DOHH2 (cell line): ENCODE measurements around the gene SULT1E1.

ENCODE experiments used
- CTCF ChIP-seq: fragments of 200-600 bp; sonication (generic); IDR thresholded peaks from one replicate; pipeline ENCODE4 v1.5.1; 2014; ENCODE audit warnings: antibody characterized with exemption, mild to moderate bottlenecking, low read depth, low read length; ENCODE audit not compliant: poor library complexity, severe bottlenecking
- EZH2phosphoT487 ChIP-seq: fragments of 200-600 bp; sonication (generic); IDR thresholded peaks from 2 replicates; pipeline ENCODE4 v1.6.1; 2017; ENCODE audit warnings: borderline replicate concordance, mild to moderate bottlenecking, antibody characterized with exemption, low read length, moderate library complexity, mixed read lengths

GRCh38 chr4:69855822-69856221 lies 4.1 kb downstream of the SULT1E1 start:
- TF ChIP-seq CTCF (no peak), EZH2phosphoT487 (no peak)
